GM23248 (cell line): Measurements from ENCODE around the gene PTPRN2.

ENCODE experiments used
- EZH2 ChIP-seq: fragments of 200-600 bp; sonication (generic); IDR thresholded peaks from 2 replicates; pipeline ENCODE4 v1.6.1; 2018; ENCODE audit warnings: antibody characterized with exemption, mild to moderate bottlenecking; ENCODE audit not compliant: insufficient read depth, poor library complexity, severe bottlenecking
- EZH2phosphoT487 ChIP-seq: fragments of 200-600 bp; sonication (generic); IDR thresholded peaks from 2 replicates; pipeline ENCODE4 v1.6.1; 2018; ENCODE audit warnings: antibody characterized with exemption, moderate library complexity, mild to moderate bottlenecking, low read depth; ENCODE audit not compliant: insufficient read depth

DNA sequence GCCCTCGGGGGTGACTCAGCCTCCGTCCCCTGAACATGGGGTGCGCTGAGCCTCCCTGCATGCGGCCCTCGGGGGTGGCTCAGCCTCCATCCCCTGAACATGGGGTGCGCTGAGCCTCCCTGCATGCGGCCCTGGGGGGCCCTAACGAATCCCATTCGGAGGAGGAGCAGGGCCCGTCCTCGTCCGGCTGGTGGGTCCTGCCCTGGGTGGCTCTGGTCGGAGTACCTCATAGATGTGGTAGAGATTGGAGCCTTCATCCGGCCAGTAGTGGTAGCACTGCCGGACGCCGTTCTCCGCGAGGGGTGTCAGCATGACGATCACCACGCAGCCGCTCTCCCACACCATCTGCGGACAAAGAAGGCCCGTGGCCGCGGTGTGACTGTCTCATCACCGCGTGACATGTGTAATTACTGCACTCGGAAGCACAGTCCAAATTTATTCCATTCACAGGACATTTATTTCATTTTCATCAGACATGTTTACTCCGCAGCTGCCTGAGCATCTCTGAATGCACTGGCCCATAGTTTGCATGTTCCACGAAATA is 1009.8 kb downstream of the PTPRN2 start:
- TF ChIP-seq EZH2 (no peak), EZH2phosphoT487 (no peak)
